WTC11 (cell line): ENCODE measurements around the gene P4HB. TPM values are rescaled to one million over a fixed set of nuclear protein-coding genes. Genes with fewer than 3 reads are reported as not detected.

Experiments used
- ATAC-seq: fragments of 200-7000 bp; cut with Tn5 transposase; 2 replicates; pipeline ENCODE4 v1.10.0; 2021; ENCODE audit warnings: mild to moderate bottlenecking, moderate library complexity
- CTCF ChIA-PET: fragments of 300-600 bp; sonication (Branson Sonifier 250); formaldehyde crosslinking; loops from one replicate; lab custom pipeline; 2021; ENCODE audit warnings: antibody characterized with exemption; lab: Charles Lee
- POLR2A ChIA-PET: fragments of 350-600 bp; sonication (Branson Sonifier 250); formaldehyde crosslinking; loops from one replicate; lab custom pipeline; 2021; ENCODE audit warnings: antibody characterized with exemption; lab: Charles Lee
- DNase-seq: peaks from one replicate; pipeline ENCODE4 v3.0.0; 2021; ENCODE audit warnings: low spot score
- H3K27ac Mint-ChIP-seq: 2 replicates; pipeline ENCODE4 v1.8.0; 2021; ENCODE audit warnings: mixed read lengths
- H3K27me3 Mint-ChIP-seq: 2 replicates; pipeline ENCODE4 v1.8.0; 2021; ENCODE audit warnings: low read depth, mild to moderate bottlenecking, moderate library complexity, mixed read lengths
- H3K36me3 Mint-ChIP-seq: 2 replicates; pipeline ENCODE4 v1.8.0; 2021; ENCODE audit warnings: mixed read lengths
- H3K4me1 Mint-ChIP-seq: 2 replicates; pipeline ENCODE4 v1.8.0; 2022; ENCODE audit warnings: mixed read lengths
- H3K4me3 Mint-ChIP-seq: 2 replicates; pipeline ENCODE4 v1.8.0; 2021; ENCODE audit warnings: mild to moderate bottlenecking, moderate library complexity, mixed read lengths
- H3K9me3 Mint-ChIP-seq: 2 replicates; pipeline ENCODE4 v1.8.0; 2021; ENCODE audit warnings: mixed read lengths
- ATF1 ChIP-seq: sonication (generic); formaldehyde crosslinking; IDR thresholded peaks from 2 replicates; pipeline ENCODE4 v1.8.1; 2023; ENCODE audit warnings: mild to moderate bottlenecking, moderate library complexity, missing genetic modification reagents
- CREB1 ChIP-seq: sonication (generic); formaldehyde crosslinking; IDR thresholded peaks from 2 replicates; pipeline ENCODE4 v1.8.0; 2023; ENCODE audit warnings: mild to moderate bottlenecking, missing genetic modification reagents
- E2F1 ChIP-seq: sonication (generic); formaldehyde crosslinking; IDR thresholded peaks from 2 replicates; pipeline ENCODE4 v1.8.0; 2022; ENCODE audit warnings: mild to moderate bottlenecking, missing genetic modification reagents
- ETV6 ChIP-seq: sonication (generic); formaldehyde crosslinking; IDR thresholded peaks from 2 replicates; pipeline ENCODE4 v1.8.1; 2022; ENCODE audit warnings: mild to moderate bottlenecking, missing genetic modification reagents
- FOXJ3 ChIP-seq: sonication (generic); formaldehyde crosslinking; IDR thresholded peaks from 2 replicates; pipeline ENCODE4 v1.9.0; 2021; ENCODE audit warnings: missing genetic modification reagents, mild to moderate bottlenecking, borderline replicate concordance
- HMGA2 ChIP-seq: fragments of 250-450 bp; sonication (Bioruptor Pico); IDR thresholded peaks from 2 replicates; pipeline ENCODE4 v1.4.0; 2021; ENCODE audit warnings: mild to moderate bottlenecking, moderate library complexity
- HMGXB4 ChIP-seq: sonication (generic); formaldehyde crosslinking; IDR thresholded peaks from 2 replicates; pipeline ENCODE4 v1.8.1; 2023; ENCODE audit warnings: mild to moderate bottlenecking, moderate library complexity, missing genetic modification reagents
- JAZF1 ChIP-seq: fragments of 250-450 bp; sonication (Bioruptor Pico); IDR thresholded peaks from 2 replicates; pipeline ENCODE4 v1.9.0; 2021; ENCODE audit warnings: moderate library complexity, mild to moderate bottlenecking, inconsistent platforms
- KAT7 ChIP-seq: sonication (generic); formaldehyde crosslinking; IDR thresholded peaks from 2 replicates; pipeline ENCODE4 v1.8.1; 2023; ENCODE audit warnings: missing genetic modification reagents, mild to moderate bottlenecking, borderline replicate concordance
- NFE2L1 ChIP-seq: sonication (generic); formaldehyde crosslinking; IDR thresholded peaks from 2 replicates; pipeline ENCODE4 v1.8.1; 2023; ENCODE audit warnings: missing genetic modification reagents
- NR3C1 ChIP-seq: sonication (generic); formaldehyde crosslinking; conservative IDR thresholded peaks from 2 replicates; pipeline ENCODE4 v1.8.1; 2023; ENCODE audit warnings: low read depth, mild to moderate bottlenecking, missing genetic modification reagents
- PRDM15 ChIP-seq: sonication (generic); formaldehyde crosslinking; IDR thresholded peaks from 2 replicates; pipeline ENCODE4 v1.8.0; 2022; ENCODE audit warnings: missing genetic modification reagents
- PRRX2 ChIP-seq: fragments of 250-450 bp; sonication (Bioruptor Pico); IDR thresholded peaks from 2 replicates; pipeline ENCODE4 v1.8.0; 2021; ENCODE audit warnings: mild to moderate bottlenecking
- RELA ChIP-seq: sonication (generic); formaldehyde crosslinking; IDR thresholded peaks from 2 replicates; pipeline ENCODE4 v1.8.1; 2022; ENCODE audit warnings: missing genetic modification reagents, mild to moderate bottlenecking, borderline replicate concordance
- SMAD3 ChIP-seq: sonication (generic); formaldehyde crosslinking; IDR thresholded peaks from 2 replicates; pipeline ENCODE4 v1.8.0; 2022; ENCODE audit warnings: missing genetic modification reagents, mild to moderate bottlenecking, borderline replicate concordance
- SOX15 ChIP-seq: fragments of 250-450 bp; sonication (Bioruptor Pico); IDR thresholded peaks from 2 replicates; pipeline ENCODE4 v1.9.0; 2021; ENCODE audit warnings: mild to moderate bottlenecking
- ZNF317 ChIP-seq: sonication (generic); formaldehyde crosslinking; IDR thresholded peaks from 2 replicates; pipeline ENCODE4 v1.8.1; 2023; ENCODE audit warnings: low read depth, mild to moderate bottlenecking, moderate library complexity, missing genetic modification reagents, borderline replicate concordance
- ZNF423 ChIP-seq: fragments of 250-450 bp; sonication (Bioruptor Pico); IDR thresholded peaks from 2 replicates; pipeline ENCODE4 v2.1.2; 2022; ENCODE audit warnings: mild to moderate bottlenecking, moderate library complexity
- ZNF512 ChIP-seq: sonication (generic); formaldehyde crosslinking; IDR thresholded peaks from 2 replicates; pipeline ENCODE4 v1.8.1; 2022; ENCODE audit warnings: missing genetic modification reagents, borderline replicate concordance
- total RNA-seq: library from RNA; stranded (reverse); gene quantifications from 3 replicates; pipeline ENCODE4 v1.2.3, GENCODE V29; 2021
- TF ChIP-seq, protein P1 (sequence below): fragments of 200-600 bp; IDR thresholded peaks from 2 replicates; pipeline ENCODE4 v1.8.0; 2022; ENCODE audit warnings: antibody characterized with exemption
- TF ChIP-seq, protein P2 (sequence below): fragments of 250-450 bp; sonication (Bioruptor Pico); IDR thresholded peaks from 2 replicates; pipeline ENCODE4 v1.9.0; 2021; ENCODE audit warnings: mild to moderate bottlenecking
- TF ChIP-seq, protein P3 (sequence below): sonication (generic); formaldehyde crosslinking; IDR thresholded peaks from 2 replicates; pipeline ENCODE4 v1.8.0; 2022; ENCODE audit warnings: mild to moderate bottlenecking, missing genetic modification reagents

P4HB gene
- total RNA-seq, 1 experiment from 2014 or later: 380 TPM

DNA sequence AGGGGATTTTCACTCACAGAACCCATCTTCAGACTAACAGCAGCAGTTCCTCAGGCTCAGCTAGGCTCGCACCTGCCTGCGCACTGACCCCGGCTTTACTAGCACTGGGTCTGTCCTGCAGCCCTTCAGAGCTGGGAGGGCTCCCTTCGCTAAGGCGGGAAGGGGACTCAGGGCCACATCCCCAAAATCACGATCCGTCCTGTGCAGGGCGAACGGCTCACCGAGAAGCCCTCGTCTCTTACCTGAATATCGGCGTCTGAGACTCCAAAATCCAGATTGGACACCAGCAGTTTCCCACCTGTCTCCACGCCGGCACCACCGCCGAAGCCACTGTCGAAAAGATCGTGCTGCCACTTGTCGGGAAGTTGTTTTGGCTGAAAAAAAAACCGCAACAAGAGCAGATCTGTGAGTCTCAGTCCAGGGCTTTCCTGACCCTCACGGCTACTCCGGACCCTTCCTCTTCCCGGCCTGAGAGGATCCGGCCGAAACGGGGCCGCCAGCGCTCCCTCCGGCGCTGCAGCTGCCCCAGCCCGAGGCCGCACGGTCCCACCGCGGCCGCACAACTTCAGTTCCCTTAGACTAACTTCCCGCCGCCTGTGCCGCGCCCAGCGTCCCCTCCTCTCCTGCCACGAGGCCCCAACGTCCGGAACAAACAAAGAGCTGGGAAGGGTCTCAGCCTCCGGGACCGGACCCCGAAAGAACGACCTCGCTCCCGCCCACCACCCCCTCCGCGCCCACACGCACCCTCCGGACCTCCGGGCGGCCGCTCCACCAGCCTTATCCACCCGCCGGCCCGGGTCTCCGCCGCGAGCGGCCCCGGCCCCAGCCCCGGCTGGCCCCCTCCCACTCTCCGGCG, 30.3 kb upstream of the P4HB start:
- no peaks in the 10 kb centered on the region for H3K9me3 Mint-ChIP-seq
- POLR2A ChIA-PET: interaction anchor here (0.9 kb wide), 1 partner anchor 16 kb away, joined by 3 read pairs; no protein-coding TSS in a partner anchor
- no peak for ATAC-seq
- H3K27ac Mint-ChIP-seq: peak overlapping the region; percentile 82
- peak overlapping the region; percentile 88 for H3K4me3 Mint-ChIP-seq
- H3K36me3 Mint-ChIP-seq: peaks cover 40% of the 10 kb centered on the region
- no peaks in the 10 kb centered on the region for H3K27me3 Mint-ChIP-seq
- no peak for TF ChIP-seq PRRX2
- no peak for TF ChIP-seq ETV6
- TF ChIP-seq, protein P1, sequence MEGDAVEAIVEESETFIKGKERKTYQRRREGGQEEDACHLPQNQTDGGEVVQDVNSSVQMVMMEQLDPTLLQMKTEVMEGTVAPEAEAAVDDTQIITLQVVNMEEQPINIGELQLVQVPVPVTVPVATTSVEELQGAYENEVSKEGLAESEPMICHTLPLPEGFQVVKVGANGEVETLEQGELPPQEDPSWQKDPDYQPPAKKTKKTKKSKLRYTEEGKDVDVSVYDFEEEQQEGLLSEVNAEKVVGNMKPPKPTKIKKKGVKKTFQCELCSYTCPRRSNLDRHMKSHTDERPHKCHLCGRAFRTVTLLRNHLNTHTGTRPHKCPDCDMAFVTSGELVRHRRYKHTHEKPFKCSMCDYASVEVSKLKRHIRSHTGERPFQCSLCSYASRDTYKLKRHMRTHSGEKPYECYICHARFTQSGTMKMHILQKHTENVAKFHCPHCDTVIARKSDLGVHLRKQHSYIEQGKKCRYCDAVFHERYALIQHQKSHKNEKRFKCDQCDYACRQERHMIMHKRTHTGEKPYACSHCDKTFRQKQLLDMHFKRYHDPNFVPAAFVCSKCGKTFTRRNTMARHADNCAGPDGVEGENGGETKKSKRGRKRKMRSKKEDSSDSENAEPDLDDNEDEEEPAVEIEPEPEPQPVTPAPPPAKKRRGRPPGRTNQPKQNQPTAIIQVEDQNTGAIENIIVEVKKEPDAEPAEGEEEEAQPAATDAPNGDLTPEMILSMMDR: no peak
- no peak for TF ChIP-seq ZNF512 (CRISPR knock-in tag)
- no peak for TF ChIP-seq ATF1 (CRISPR knock-in tag)
- no peak for TF ChIP-seq SMAD3 (CRISPR knock-in tag)
- no peak for TF ChIP-seq KAT7 (CRISPR knock-in tag)
- no peak for TF ChIP-seq JAZF1 (CRISPR knock-in tag)
- TF ChIP-seq RELA: no peak
- no peak for TF ChIP-seq SOX15 (CRISPR knock-in tag)
- TF ChIP-seq E2F1 (CRISPR knock-in tag): no peak
- TF ChIP-seq CREB1 (CRISPR knock-in tag): no peak
- TF ChIP-seq NFE2L1: no peak
- TF ChIP-seq NR3C1 (CRISPR knock-in tag): no peak
- TF ChIP-seq HMGA2: no peak
- TF ChIP-seq, protein P2, sequence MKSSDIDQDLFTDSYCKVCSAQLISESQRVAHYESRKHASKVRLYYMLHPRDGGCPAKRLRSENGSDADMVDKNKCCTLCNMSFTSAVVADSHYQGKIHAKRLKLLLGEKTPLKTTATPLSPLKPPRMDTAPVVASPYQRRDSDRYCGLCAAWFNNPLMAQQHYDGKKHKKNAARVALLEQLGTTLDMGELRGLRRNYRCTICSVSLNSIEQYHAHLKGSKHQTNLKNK: no peak
- TF ChIP-seq FOXJ3: no peak
- TF ChIP-seq ZNF423 (CRISPR knock-in tag): no peak
- peaks cover 11% of the 10 kb centered on the region for H3K4me1 Mint-ChIP-seq
- CTCF ChIA-PET: interaction anchor here (1.8 kb wide), 1 partner anchor 21 kb away, joined by 16 read pairs; no protein-coding TSS in a partner anchor
- DNase-seq: no peak

GRCh38 chr17:81889602-81890001, 29.3 kb upstream of the P4HB start:
- peaks cover 45% of the 10 kb centered on the region for H3K36me3 Mint-ChIP-seq
- no peak for DNase-seq
- CTCF ChIA-PET: no interaction called here
- H3K4me1 Mint-ChIP-seq: peaks cover 11% of the 10 kb centered on the region
- peak overlapping the region; percentile 88 for H3K4me3 Mint-ChIP-seq
- no peak for ATAC-seq
- H3K27ac Mint-ChIP-seq: peak overlapping the region; percentile 82
- no peaks in the 10 kb centered on the region for H3K9me3 Mint-ChIP-seq
- no peaks in the 10 kb centered on the region for H3K27me3 Mint-ChIP-seq
- POLR2A ChIA-PET: no interaction called here
- no peak for TF ChIP-seq HMGXB4
- no peak for TF ChIP-seq PRDM15 (CRISPR knock-in tag)
- TF ChIP-seq, protein P3, sequence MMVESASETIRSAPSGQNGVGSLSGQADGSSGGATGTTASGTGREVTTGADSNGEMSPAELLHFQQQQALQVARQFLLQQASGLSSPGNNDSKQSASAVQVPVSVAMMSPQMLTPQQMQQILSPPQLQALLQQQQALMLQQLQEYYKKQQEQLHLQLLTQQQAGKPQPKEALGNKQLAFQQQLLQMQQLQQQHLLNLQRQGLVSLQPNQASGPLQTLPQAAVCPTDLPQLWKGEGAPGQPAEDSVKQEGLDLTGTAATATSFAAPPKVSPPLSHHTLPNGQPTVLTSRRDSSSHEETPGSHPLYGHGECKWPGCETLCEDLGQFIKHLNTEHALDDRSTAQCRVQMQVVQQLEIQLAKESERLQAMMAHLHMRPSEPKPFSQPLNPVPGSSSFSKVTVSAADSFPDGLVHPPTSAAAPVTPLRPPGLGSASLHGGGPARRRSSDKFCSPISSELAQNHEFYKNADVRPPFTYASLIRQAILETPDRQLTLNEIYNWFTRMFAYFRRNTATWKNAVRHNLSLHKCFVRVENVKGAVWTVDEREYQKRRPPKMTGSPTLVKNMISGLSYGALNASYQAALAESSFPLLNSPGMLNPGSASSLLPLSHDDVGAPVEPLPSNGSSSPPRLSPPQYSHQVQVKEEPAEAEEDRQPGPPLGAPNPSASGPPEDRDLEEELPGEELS: no peak
- TF ChIP-seq NR3C1 (CRISPR knock-in tag): no peak
- TF ChIP-seq ZNF317 (CRISPR knock-in tag): no peak
